T-helper 2 cell (primary cell): ENCODE results near the gene DEFB113.
A peak's percentile ranks its signal among the peaks of the same experiment; 100 is the strongest.
"Not testable (repeated sequence)": the region's sequence is repeated elsewhere in the genome, so short reads cannot be mapped to it uniquely, and the experiment has no call there.

Experiments used
- DNase-seq, 5 experiments: peaks; one replicate each; pipeline versions ENCODE4 v3.0.0 to v3.0.0-alpha.2; 2012 to 2022
- total RNA-seq, 2 donors: gene quantifications; one replicate each; lab custom pipeline; 2026; lab: John Stamatoyannopoulos, UW

Gene DEFB113, protein sequence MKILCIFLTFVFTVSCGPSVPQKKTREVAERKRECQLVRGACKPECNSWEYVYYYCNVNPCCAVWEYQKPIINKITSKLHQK
- total RNA-seq, result 0 reads per million in 2 donors

DNA sequence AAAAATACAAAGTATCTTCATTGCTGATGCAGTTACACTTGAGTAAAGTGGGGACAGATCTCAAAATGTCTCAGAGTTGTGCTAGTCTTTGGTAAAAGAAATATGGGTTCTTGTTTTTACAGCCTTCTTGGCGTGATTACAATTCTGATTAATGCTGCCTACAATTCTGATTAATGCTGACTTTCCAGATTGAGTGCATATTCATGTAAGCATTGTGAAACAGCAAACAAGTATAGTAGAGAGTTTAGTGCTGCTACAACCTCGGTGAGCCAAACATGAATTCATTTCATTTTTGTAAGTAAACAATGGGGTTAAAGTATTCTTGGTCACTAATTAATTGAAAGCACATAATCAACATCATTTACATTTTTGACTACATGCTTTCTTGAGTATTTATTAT, at the start of gene DEFB113:
Gene DEFB113, minus strand, starts transcription at position 21 of the 400 bp plus-strand sequence. Its CDS starts 0 bp downstream, at position 21.
- DNase-seq, result no peak

DNA sequence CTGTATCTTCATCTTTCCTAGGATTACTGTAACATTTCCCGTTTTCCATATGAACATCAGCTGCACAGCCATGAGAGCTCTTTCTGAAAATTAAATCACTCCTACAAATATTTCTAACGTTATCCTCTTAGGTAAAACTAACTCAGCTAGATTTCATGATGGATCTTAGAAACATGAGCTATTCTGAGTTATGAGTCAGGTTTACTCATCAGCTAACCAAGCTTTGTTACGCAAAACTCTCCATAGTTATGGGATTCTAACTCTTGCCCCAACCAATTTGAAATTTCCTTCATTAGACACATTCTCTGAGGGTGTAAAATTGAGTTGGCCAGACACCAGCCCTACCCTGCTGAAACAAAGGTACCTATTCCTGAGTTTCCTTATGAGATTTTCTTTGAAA, 38.4 kb upstream of the DEFB113 start:
- no peak for DNase-seq

DNA sequence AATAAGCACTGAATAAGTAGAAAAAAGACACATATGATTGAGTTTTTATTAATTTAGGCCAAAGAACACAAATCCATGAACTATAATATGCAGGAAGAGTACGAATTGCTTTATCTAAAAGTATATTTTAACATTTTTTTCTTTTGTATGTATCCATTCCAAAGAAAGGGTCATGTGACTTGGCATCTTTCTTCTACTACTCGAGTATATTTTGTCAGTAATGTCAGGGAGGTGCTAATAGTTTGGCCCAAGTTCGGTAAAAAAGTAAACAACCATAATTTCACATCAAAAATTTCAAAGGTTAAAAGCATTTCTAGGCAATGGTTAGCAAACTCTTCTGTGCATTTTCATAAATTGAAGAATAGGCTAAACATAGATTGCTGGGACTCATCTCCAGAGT, 33.7 kb upstream of the DEFB113 start:
- no peak for DNase-seq

DNA sequence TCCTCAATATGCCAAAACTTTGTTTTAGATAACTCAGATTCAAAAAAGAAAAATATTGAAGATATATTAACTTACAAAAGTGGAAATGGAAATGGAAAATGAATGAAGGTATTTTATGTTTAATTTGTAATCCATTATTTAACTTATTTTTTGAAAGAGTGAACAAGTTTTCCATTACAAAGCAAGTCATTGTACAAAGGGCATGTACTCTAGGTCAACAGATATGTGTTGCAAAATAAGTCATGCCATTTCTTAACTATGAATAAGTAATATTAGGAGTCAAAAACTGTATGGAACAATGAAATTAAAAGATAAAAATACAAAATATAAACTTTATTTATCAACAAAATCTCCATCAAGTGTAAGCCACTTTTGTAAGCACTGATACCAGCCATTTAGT, 25.9 kb upstream of the DEFB113 start:
- no peak for DNase-seq

DNA sequence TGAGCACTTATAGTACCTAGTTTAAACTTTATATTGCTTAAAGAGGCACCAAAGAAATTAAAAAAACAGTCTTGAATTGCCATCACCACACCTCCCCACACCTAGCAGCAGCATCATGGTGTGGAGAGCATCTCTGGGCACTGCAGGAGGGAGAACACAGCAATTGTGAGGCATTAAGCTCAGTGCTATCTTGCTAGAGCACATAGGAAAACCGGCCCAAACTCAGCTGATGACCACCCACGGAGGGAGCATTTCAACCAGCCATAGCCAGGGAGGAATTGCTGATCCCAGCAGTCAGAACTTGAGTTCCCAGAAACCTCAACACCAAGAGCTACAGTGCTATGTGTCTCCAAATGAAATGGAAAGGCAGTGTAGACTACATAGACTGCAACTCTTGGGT, 19.5 kb upstream of the DEFB113 start:
- no peak for DNase-seq

DNA sequence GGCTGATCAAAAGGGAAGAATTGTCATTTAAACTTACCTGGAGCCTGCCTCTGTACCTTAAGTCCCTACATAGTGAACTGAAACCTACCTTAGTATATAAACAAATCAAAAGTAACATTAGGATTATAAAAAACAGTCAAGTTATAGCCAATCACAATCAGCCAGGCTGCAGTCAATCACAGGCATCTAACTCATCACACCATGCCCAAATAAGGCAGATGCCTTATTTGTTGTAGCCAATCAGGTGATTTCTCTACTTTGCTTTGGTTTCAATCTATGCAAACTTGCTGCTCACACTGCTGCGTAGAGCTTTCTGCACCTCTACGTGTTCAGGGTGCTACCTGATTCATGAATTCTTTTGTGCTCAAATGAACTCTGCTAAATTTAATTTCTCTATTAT, 18.3 kb upstream of the DEFB113 start:
- no peak for DNase-seq

DNA sequence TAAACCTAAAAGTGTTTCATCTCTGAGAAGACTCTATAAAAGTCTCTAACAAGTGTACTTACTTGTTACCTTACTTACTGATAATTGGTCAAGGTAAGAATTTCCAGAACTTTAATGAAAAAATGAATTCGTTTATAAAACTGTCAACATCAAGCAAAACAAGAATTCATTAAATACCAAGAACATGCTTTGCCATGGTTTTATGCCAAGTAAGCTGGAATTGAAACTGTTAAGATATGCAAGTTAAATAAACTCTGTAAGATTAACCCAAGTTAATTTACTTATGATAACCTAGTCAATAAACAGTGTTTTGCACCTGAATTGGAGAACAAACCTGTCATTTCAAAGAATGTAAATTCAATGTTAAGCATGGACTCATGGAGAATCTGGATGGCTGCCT, 17.1 kb upstream of the DEFB113 start:
- DNase-seq, result no peak

DNA sequence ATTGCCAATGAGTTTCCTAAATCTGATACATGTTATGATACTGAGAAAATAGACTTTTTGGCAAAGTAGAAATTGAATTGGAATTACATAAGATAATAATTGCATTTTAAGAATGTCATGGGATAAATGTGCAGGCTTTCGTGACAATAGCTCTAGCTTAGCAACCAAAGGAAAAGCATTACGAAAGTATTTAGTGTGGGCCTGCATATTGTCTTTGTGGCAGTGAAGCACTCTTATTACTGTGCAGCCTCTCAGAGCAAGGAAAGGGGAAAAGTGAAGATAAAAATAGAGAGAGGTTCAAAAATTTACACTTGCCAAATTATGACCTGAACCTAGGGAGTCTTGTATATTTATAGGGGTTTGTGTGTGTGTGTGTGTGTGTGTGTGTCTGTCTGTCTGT, 12.6 kb upstream of the DEFB113 start:
- no peak for DNase-seq

DNA sequence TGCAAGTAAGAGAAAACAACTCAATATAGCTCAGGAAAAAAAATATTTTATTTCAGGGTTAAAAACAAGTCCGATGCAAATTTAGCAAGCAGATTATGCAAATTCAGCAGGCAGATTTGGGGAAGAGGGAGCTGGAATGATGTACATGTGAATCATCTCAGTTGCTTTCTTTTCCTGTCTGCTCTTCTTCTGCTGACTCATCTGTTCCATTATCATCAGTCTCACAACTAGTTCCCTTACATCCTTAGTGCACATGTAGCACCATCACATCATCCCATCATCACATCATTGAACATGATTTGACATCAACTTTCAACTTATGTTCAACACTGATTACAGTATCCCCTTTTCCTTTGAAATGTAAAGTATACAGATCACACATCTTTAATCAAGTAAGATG, 11.5 kb upstream of the DEFB113 start:
- peak in 1 of 5 experiments; percentile 11 for DNase-seq

DNA sequence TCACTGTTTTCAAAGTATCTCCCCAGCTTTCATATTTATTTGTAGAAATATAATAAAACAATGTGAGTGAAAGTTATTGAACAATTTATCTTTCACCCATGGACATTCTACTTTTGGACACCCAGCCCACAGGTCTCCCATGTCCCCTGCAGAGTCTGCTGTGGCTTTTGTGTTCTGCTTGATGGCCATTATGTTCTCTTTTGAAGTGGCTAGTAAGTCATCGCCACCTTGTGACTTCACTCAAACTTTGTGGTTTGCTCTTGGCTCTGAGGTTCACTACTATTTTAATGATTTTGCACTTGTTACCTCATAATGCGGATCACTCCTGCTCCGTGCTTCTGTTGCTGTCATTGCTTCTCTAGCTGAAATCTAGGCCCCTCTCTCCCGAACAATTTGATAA, 10.2 kb upstream of the DEFB113 start:
- peak in 1 of 5 experiments; percentile 10 for DNase-seq

DNA sequence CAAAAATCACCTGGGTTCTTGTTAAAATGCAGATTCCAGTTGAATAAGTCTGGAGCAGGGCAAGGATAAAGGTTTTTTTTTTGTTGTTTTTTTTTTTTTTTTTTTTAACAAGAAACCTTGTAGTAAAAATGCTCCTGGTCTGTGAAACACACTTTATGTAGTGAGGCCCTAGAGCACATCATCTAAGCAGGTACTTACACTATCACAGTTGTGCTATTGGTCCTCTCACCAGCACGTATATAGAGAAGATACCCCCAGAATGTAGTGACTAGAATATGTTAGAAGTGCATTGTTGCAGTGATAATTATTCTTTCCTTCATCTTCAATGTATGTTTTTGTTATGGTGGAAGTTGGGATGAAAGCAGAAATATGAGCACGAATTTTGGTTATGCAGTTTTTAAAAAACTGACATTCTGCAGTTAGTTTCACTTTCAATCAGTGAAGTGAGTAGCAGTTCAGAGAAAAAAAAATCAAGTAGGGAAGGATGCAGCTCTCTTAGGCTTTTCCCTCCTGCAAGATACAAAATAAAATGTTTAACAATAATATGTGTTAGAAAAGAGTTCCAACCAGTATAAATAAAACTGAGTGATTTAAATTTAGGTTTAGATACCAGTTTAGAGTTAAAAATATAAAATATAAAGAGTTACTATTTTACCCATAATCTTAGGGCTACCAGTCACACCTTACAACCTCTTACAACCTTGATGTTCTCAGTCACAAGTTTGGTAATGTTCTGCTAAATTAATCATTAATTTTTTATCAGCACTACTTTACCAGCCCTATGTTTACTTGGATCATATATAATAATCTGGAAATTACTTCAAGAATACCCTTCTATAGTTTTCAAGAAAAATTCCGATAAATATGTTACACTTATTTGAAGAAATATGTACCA, 9.2 kb upstream of the DEFB113 start:
- DNase-seq, result peak in 1 of 5 experiments; percentile 12

DNA sequence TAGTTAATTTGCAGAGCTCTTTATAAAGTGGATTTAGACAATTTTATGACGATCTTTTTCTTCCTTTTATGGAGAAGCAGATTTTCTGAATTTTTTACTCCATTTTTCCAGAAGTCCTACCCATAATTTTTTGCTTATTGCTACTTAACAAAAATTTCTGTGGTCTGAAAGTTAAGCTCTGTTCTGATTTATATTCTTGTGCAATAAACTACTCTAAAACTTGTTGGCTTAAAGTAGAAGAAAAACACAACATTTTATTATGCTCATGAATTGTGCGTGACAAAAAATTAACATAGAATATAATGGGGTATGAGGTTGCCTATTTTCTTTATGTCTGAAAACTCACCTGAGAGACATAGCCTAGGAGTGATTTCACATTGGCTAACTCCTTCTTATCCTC, 2.6 kb downstream of the DEFB113 start:
- no peak for DNase-seq

DNA sequence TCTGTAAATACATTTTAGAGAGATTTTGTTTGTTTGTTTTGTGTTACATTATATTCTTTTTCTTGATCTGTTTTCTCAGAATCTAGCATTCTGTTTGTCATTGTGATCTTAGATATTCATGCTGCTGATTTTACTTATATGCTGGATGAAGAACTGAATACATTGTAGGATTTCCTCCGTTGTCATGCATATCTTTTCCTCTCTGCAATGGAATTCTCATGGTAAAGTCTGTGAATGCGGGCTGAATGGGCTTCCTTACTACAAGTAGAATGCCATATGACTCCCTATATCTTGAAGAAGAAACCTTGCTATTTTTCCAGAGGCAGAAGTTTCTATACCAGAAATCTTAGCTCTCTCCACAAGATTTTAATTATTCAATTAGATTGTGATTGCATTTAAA, 3.1 kb downstream of the DEFB113 start:
- DNase-seq, result no peak

DNA sequence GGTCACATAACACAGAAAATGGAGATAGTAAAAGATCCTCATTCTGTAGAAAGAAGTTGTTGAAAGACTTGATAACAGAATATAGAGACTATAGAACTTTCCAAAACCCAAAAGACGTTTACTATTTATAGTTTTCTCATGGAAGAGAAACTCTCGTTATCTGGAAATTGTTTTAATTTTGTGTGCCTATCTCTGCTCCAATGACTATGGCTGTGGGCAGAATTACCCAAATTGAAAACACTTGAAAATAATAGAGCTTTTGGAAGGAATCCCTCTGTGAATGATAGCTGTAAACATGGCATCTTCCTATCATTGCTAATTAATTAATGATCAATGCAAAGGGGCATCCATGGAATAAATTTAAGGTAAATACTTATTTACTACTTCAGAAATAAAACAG, 5.4 kb downstream of the DEFB113 start, which contains the start of gene DEFB114:
Gene DEFB114, minus strand, starts transcription at position 101 of the 400 bp plus-strand sequence. Its CDS starts 59 bp downstream, at position 42.
- no peak for DNase-seq

DNA sequence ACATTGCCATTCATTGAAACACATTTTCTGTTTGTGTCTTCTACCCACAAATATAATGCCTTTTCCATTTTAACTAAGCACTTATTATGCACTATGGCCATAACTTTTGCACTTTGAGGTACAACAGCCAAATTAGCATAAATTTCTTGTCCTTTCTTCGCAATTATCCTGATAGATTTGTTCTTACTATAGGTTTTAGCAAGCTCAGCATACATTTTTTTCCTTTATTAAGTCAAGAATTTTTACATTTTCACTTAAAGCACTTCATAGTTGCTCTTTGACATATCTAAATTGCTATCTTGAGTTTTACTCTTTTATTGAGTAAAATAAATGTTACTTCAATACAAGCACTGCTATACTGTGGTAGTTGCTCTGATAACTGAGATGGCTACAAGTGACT, 11.2 kb downstream of the DEFB113 start:
- no peak for DNase-seq

DNA sequence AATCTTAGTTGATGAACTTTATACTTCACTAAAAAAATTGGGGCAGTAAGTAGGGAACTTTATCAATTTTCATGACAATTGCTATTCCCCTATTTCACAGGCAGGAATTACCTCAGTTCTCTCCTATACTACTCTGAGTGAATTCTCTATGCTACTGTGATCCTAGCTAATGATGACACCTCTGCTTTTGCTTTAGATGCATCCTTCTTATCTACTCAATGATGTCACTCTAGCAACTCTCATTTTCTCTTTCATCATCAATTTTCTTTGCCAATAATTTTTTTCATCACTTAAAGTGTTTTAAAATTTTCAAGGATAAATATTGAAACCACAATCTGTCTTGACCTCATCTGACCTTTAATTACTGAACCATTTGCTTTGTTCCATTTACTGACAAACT, 13.6 kb downstream of the DEFB113 start:
- DNase-seq, result no peak

DNA sequence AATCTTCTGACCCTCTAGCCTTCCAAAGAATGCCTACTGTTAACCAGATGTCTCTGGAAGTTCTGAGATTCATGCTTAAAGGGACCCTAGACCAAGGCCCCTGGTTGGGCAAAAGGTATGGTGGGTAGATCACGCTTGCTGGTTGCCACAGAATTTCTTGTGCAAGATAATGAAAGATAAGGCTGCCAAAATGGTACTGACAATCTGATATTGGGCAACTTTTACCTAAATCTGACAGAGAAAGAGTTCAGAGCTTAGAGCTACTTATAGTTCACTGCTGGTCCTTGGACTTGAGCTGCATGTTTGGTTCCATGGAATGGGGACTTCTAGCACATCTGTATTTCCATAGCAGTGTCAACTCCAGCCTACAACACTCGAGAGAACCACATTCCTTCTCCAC, 17.5 kb downstream of the DEFB113 start:
- DNase-seq, result no peak

DNA sequence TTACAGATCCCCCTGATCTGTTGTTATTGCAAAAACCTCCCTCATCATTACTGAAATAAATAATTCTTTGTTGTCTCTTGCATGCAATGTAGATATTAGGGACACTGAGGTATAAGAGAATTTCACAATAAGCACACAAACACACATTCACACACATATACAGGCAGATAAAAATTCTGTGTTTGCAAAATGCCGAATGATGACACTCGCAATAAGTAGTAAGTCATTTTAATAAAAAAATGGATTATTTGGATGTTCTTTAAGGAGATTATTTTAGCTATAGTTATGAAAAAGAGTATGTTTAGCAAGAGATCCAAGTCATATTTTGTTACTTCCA, 19.0 kb downstream of the DEFB113 start:
- DNase-seq, result no peak

DNA sequence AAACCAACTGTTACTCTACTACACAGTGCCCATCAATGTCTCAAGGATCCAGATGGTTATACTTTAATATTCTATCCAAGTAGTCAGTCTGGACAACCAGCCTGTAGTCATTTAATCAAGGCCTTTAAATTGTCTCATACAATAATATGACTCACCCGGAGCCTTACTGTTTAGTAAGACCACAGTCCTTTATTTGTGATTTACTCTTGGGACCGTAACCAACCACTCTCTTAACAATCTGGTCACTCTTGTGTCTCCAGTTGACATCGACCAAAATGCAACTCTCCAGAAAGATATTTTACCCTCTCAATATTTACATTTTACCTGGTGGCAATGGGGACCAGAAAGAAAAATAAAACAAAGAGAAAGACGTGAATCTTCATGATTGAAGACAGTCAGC, 20.4 kb downstream of the DEFB113 start:
- no peak for DNase-seq

DNA sequence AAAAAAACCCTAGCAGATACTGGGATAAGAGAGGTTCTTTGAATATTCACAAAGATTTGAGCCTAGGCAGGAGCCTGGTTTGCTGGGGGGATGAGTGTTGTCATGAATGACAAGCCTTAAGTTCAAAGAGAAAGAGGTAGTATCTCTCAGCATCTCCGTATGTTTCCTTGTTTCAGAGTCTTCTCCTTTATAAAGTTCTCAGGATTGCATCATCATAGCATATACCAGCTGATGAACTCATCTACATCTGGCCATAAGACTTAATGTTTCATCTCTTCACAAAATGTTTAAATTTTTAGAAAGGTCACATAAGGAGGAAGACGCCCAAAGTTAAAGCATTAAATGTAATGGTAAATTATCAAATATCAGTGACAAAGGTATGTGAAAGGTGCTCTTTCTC, 22.6 kb downstream of the DEFB113 start:
- DNase-seq, result no peak

DNA sequence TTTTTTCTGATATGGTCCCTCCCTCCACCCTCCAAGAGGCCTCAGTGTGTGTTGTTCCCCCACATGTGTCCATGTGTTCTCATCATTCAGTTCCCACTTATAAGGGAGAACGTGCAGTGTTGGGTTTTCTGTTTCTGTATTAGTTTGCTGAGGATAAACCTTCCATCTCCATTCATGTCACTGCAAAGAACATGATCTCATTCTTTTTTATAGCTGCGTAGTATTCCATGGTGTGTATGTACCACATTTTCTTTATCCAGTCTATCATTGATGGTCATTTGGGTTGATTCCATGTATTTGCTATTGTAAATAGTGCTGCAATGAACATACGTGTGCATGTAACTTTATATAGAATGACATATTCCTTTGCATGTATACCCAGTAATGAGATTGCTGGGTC, 25.4 kb downstream of the DEFB113 start:
- not testable (repeated sequence) for DNase-seq

DNA sequence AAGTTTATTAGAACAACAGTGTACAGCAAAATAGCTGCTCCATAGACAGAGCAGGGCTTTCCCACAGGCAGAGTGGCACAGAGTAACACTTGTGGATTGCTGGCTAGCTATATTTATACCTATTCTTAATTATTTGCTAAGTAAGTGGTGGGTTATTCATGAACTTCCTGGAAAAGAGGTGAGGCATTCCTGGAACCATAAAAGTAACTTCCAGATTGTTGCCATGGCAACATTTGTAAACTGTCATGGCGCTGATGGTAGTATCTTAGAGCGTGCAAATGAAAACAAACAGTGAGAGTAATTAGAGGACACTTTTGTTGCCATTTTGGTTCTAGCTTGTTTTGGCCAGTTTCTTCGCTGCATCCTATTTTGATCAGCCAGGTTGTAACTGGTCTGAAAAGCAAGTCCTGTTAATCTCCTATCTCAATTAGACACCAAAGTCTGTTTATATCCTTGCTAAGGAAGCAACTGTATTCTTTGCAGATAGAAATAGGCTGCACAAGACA, 29.4 kb downstream of the DEFB113 start:
- DNase-seq, result no peak

DNA sequence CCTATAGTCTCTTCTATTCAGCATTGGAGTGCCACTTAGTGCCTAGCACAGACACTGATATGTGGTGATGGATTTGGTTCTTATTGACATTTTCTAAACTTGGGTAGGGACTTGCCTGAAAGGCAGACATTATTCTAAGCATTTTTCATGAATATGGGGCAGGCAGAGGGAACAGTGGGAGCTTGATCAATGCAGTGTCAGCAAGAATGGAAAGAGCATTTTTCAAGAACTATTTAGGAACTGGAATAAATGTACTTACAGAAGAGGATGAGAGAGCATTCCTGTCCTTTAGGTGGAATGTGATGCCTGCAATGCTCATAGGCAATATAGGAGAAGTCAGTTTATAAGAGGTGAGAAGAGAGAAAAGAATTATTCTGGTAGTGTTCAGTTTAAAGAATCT, 31.6 kb downstream of the DEFB113 start:
- DNase-seq, result no peak

DNA sequence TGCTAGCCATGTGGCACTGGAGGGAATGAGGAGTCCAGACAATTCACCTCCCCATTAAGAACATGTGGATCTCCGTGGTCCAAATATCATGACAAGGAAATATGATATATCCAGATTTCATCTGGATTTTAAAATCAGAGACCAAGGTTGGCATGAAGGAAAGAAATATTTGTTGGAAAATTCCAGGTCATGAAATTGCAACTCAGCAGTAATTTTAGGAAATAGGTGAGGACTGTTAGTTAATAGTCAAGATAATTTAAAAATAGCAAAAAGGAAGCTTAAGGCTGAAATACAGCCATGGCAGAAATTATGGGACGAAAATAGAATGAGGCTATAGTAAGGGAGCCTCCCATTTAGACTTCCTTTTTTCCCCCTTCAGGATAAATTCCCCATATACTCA, 32.4 kb downstream of the DEFB113 start:
- DNase-seq, result no peak
